ENCODE results near the gene BABAM2.
A peak's percentile ranks its signal among the peaks of the same experiment; 100 is the strongest.

The BABAM2 gene

DNA sequence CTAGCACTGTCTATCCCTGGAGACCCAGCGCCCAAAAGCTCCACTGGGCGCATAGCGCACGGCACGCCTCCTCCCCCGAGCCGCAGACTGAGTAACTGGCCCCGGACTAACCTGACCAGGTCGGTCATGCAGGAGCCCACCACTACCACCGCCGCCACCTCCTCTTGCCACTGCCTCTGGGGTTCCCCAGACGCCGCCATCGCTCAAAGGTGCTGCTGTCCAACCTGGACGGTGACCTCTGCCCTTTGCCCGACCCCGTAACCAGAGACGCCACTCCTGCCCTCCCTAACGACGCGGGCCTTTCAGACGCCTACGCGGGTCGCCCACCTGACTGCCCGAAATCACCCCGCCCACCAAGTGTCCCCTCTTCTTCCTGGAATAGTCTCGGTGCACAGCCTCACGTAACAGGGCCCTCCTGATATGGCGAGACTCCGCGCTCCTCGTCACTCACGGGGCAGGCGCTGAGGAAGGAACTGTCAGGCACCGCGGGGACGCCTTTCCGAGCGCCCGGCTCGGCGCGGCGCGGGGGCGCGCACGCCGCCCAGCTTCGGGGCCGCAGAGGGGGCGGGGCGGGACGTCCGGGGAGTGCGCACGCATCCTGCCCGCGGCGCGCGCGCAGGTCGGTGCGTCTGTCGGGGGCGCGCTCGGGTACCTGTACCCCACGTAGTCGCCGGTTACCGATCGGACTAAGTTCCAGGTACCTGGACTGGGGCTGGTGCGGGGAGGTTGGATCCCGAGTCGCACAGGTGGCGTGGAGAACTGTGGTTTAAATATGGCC lies at the start of gene BABAM2, which contains the start of gene RBKS:
Gene BABAM2, plus strand, starts transcription at position 584 of the 778 bp plus-strand sequence. CDS start 3,828 bp downstream, outside the sequence.
Gene RBKS, minus strand, starts transcription at position 242 of the 778 bp plus-strand sequence. Its CDS starts 42 bp downstream, at position 200.
- CTCF ChIA-PET, result no interaction called here
- POLR2A ChIA-PET, result interaction anchor here (0.7 to 1.5 kb wide), 3 partner anchors 10 to 91 kb away, joined by 3 to 5 read pairs (median 3); no protein-coding TSS in a partner anchor

GRCh38 chr2:27842894-27843293 lies 47.6 kb upstream of the BABAM2 start:
- ChIA-PET CTCF (no interaction called here), POLR2A (no interaction called here)
- no peak for DNase-seq (ENCODE audit: extremely low spot score)
- TF ChIP-seq FOXM1 (IDR thresholded peaks at IDR 0.05; ENCODE audit: borderline replicate concordance) (no peak), FOXK2 (IDR thresholded peaks at IDR 0.05) (no peak), SUZ12 (IDR thresholded peaks at IDR 0.05) (no peak), ZNF384 (IDR thresholded peaks at IDR 0.05) (no peak), CTBP1 (IDR thresholded peaks at IDR 0.05; ENCODE audit: borderline replicate concordance) (no peak), BHLHE40 (IDR thresholded peaks at IDR 0.05; ENCODE audit: borderline replicate concordance) (no peak)

More for the DNA sequence above, at the start of gene BABAM2, which contains the start of gene RBKS:
- peak; percentile 92 for DNase-seq (ENCODE audit: extremely low spot score)
- TF ChIP-seq PKNOX1 (IDR thresholded peaks at IDR 0.05), result peak; percentile 42
- TF ChIP-seq FOXK2 (IDR thresholded peaks at IDR 0.05), result no peak
- 0 out of 2 replicates have a peak, but pooled peaks have one; percentile 40 for TF ChIP-seq CTBP1 (IDR thresholded peaks at IDR 0.05; ENCODE audit: borderline replicate concordance)
- TF ChIP-seq L3MBTL2 (conservative IDR thresholded peaks at IDR 0.05), result peak; percentile 23

DNA sequence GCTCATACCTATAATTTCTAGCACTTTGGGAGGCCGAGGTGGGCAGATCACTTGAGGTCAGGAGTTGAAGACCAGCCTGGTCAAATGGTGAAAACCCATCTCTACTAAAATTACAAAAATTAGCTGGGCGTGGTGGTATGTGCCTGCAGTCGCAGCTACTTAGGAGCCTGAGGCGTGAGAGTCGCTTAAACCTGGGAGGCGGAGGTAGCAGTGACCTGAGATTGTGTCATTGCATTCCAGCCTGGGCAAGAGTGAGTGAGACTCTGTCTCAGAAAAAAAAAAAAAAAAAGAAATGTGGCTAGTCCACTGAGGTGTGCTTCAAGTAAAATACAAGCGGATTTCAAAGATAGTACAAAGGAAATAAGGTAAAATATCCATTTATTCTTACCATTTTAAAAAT lies 46.5 kb upstream of the BABAM2 start:
- TF ChIP-seq SUZ12 (IDR thresholded peaks at IDR 0.05) (no peak), L3MBTL2 (conservative IDR thresholded peaks at IDR 0.05) (no peak), ELF4 (IDR thresholded peaks at IDR 0.05) (no peak), CTBP1 (IDR thresholded peaks at IDR 0.05; ENCODE audit: borderline replicate concordance) (no peak), NFRKB (IDR thresholded peaks at IDR 0.05) (no peak)
- ChIA-PET POLR2A (no interaction called here), CTCF (no interaction called here)
- DNase-seq (ENCODE audit: extremely low spot score), result no peak

DNA sequence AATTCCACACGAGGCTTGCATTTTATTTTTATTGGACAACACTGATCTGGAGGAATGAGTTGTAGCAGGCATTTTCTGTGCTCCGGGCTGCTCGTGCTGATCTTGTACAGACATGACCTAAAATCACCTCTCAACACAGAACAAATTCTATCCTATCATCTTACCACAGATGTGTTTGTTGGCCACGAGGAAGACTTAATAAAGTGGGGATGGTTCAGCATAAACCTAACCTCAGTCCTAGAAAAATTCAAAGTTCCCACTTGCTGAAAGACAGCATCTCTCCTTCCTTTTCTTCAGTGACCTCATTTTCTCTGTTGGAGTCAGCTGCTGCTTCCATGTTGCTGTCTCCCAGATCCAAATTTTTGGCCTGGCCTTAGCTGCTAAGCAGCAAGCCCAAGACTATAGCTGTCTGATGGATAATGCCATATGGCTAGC lies 45.7 kb upstream of the BABAM2 start:
- POLR2A ChIA-PET, result no interaction called here
- CTCF ChIA-PET, result no interaction called here

DNA sequence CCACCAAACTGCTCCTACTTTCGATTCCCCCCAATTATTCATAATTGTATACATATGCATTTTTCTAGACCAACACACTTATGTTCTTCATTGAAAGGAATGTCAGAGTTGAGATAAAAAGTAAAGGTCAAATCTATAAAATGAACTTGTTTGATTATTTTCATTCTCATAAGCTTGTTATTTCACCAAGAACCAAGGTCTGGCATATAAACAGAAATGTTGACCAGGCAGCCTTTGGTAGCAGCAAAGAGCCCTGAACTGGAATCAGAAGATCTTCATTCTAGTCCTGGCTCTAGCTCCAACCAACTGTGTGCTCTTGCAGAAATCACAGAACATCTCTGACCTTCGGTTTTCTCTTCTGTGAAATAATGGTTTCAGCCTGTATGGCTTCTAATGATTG lies 43.2 kb upstream of the BABAM2 start:
- DNase-seq (ENCODE audit: extremely low spot score), result no peak
- ChIA-PET POLR2A (no interaction called here), CTCF (no interaction called here)
- no peak for TF ChIP-seq CTBP1 (IDR thresholded peaks at IDR 0.05; ENCODE audit: borderline replicate concordance)
- TF ChIP-seq FOXM1 (IDR thresholded peaks at IDR 0.05; ENCODE audit: borderline replicate concordance), result no peak
- TF ChIP-seq ARNT (IDR thresholded peaks at IDR 0.05), result no peak
- TF ChIP-seq HDGF (IDR thresholded peaks at IDR 0.05; ENCODE audit: borderline replicate concordance), result no peak
- no peak for TF ChIP-seq FOXA1 (IDR thresholded peaks at IDR 0.05)
- no peak for TF ChIP-seq SP1 (IDR thresholded peaks at IDR 0.05)
- TF ChIP-seq TARDBP (IDR thresholded peaks at IDR 0.05), result no peak
- no peak for TF ChIP-seq FOXK2 (IDR thresholded peaks at IDR 0.05)
- TF ChIP-seq ELF4 (IDR thresholded peaks at IDR 0.05), result no peak

More for the DNA sequence above, 45.7 kb upstream of the BABAM2 start:
- TF ChIP-seq TARDBP (IDR thresholded peaks at IDR 0.05) (no peak), HDGF (IDR thresholded peaks at IDR 0.05; ENCODE audit: borderline replicate concordance) (no peak), ELF4 (IDR thresholded peaks at IDR 0.05) (no peak), FOXM1 (IDR thresholded peaks at IDR 0.05; ENCODE audit: borderline replicate concordance) (no peak), CTBP1 (IDR thresholded peaks at IDR 0.05; ENCODE audit: borderline replicate concordance) (no peak), FOXA1 (IDR thresholded peaks at IDR 0.05) (no peak), LEF1 (IDR thresholded peaks at IDR 0.05; ENCODE audit: borderline replicate concordance) (no peak), SUZ12 (IDR thresholded peaks at IDR 0.05) (no peak), BHLHE40 (IDR thresholded peaks at IDR 0.05; ENCODE audit: borderline replicate concordance) (no peak), ZNF384 (IDR thresholded peaks at IDR 0.05) (no peak), SP1 (IDR thresholded peaks at IDR 0.05) (no peak), PKNOX1 (IDR thresholded peaks at IDR 0.05) (no peak), ARNT (IDR thresholded peaks at IDR 0.05) (no peak), NFRKB (IDR thresholded peaks at IDR 0.05) (no peak)
- no peak for DNase-seq (ENCODE audit: extremely low spot score)

- no peak for DNase-seq (ENCODE audit: extremely low spot score)
- no peak for TF ChIP-seq CTBP1 (IDR thresholded peaks at IDR 0.05; ENCODE audit: borderline replicate concordance)
- TF ChIP-seq BHLHE40 (IDR thresholded peaks at IDR 0.05; ENCODE audit: borderline replicate concordance), result no peak
- TF ChIP-seq FOXM1 (IDR thresholded peaks at IDR 0.05; ENCODE audit: borderline replicate concordance), result no peak
- no peak for TF ChIP-seq LEF1 (IDR thresholded peaks at IDR 0.05; ENCODE audit: borderline replicate concordance)
- TF ChIP-seq HDGF (IDR thresholded peaks at IDR 0.05; ENCODE audit: borderline replicate concordance), result no peak
- TF ChIP-seq TARDBP (IDR thresholded peaks at IDR 0.05), result no peak
- TF ChIP-seq SP1 (IDR thresholded peaks at IDR 0.05), result no peak
- no peak for TF ChIP-seq ZNF384 (IDR thresholded peaks at IDR 0.05)
- TF ChIP-seq NFRKB (IDR thresholded peaks at IDR 0.05), result no peak
- TF ChIP-seq SUZ12 (IDR thresholded peaks at IDR 0.05), result no peak
- no peak for TF ChIP-seq PKNOX1 (IDR thresholded peaks at IDR 0.05)
- TF ChIP-seq L3MBTL2 (conservative IDR thresholded peaks at IDR 0.05), result no peak
- no peak for TF ChIP-seq FOXA1 (IDR thresholded peaks at IDR 0.05)
- no peak for TF ChIP-seq FOXK2 (IDR thresholded peaks at IDR 0.05)
- ChIA-PET POLR2A (no interaction called here), CTCF (no interaction called here)
Observed at GRCh38 chr2:27849558-27850205, 40.8 kb upstream of the BABAM2 start.

All from HEK293T (cell line).